ENCODE data around the gene CCDC86. TPM values are rescaled to one million over a fixed set of nuclear protein-coding genes. Genes with fewer than 3 reads are reported as not detected.

CCDC86 gene
- polyA plus RNA-seq (2013, experiment 1 of 2) = 62.1 TPM
- polyA plus RNA-seq (2013, experiment 2 of 2) = 52.6 TPM

DNA sequence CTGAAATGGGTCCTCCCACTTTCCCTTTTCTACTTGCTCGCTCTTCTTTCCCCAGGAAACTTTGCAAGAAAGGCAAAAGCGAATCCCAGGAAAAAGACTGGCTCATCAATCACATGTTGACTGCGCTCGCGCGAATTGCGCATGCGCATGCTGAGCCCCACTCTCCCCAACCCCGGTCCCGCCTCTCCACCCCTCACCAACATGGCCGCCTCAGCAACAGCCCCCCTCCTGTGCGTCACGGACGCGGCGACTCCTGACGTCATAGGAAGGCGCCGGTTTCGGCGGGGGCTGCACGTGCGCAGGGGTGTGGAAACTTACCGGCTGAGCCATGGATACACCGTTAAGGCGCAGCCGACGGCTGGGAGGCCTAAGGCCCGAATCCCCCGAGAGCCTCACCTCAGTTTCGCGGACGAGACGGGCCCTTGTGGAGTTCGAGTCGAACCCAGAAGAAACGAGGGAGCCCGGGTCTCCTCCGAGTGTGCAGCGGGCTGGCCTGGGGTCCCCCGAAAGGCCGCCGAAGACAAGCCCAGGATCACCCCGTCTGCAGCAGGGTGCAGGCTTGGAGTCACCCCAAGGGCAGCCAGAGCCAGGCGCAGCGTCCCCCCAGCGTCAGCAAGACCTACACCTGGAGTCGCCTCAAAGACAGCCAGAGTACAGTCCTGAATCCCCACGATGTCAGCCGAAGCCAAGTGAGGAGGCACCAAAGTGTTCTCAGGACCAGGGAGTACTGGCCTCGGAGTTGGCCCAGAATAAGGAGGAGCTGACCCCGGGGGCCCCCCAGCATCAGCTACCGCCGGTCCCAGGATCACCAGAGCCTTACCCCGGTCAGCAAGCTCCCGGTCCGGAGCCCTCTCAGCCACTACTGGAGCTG lies at the start of gene CCDC86:
Gene CCDC86 (plus strand): TSS at position 317 of the 871 bp plus-strand sequence. CDS start 12 bp downstream, at position 329.
- Histone ChIP-seq H3K4me1 (ENCODE audit: insufficient read depth, low read length) (peaks cover 16% of the 10 kb centered on the region; the same call in 1 of the 2 replicates), H3K36me3 (ENCODE audit: insufficient read depth, low read length) (peaks cover 13% of the 10 kb centered on the region), H3K4me3 (ENCODE audit: low read length) (peak within 1 kb of the TSS; percentile 82), H3K27ac (ENCODE audit: low read depth, low read length) (peak within 1 kb of the TSS; percentile 57; the same call in 1 of the 2 replicates), H3K27me3 (ENCODE audit: insufficient read depth, low read length) (no peaks in the 10 kb centered on the region), H3K9ac (ENCODE audit: low read depth, low read length) (peak within 1 kb of the TSS; percentile 88), H3K9me3 (ENCODE audit: insufficient read depth, low read depth, low read length) (no peaks in the 10 kb centered on the region)
- under 1% methylated on average over 57 of the region's 57 CpGs for WGBS

DNA sequence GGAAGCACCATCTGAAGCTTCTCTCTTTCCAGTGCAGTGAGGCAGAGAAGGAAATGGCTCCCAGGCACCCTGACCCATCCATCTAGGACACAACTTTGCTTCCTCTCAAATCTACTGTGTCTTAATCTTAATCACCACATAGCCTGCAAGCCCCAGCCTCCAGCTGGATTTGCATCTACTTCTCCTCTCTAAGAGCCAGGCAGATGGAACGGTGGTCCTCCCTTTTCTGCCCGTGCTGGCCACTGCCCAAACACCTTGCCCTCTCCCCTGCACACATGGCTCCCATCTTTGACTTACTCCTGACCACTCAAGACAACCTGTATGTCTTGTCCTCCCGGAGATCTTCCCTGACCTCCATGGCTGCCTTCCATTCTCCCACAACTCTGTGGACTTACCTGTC lies 49.4 kb upstream of the CCDC86 start:
- Histone ChIP-seq H3K9ac (ENCODE audit: low read depth, low read length) (no peak overlapping the region), H3K27me3 (ENCODE audit: insufficient read depth, low read length) (no peaks in the 10 kb centered on the region), H3K4me1 (ENCODE audit: insufficient read depth, low read length) (no peaks in the 10 kb centered on the region), H3K9me3 (ENCODE audit: insufficient read depth, low read depth, low read length) (peaks cover 20% of the 10 kb centered on the region), H3K27ac (ENCODE audit: low read depth, low read length) (no peak overlapping the region), H3K4me3 (ENCODE audit: low read length) (no peak overlapping the region), H3K36me3 (ENCODE audit: insufficient read depth, low read length) (no peaks in the 10 kb centered on the region)
- 85% methylated on average over 3 of the region's 3 CpGs for WGBS

- Histone ChIP-seq H3K9ac (ENCODE audit: low read depth, low read length) (no peak overlapping the region), H3K27ac (ENCODE audit: low read depth, low read length) (no peak overlapping the region), H3K4me3 (ENCODE audit: low read length) (no peak overlapping the region), H3K9me3 (ENCODE audit: insufficient read depth, low read depth, low read length) (peaks cover 20% of the 10 kb centered on the region), H3K36me3 (ENCODE audit: insufficient read depth, low read length) (no peaks in the 10 kb centered on the region), H3K27me3 (ENCODE audit: insufficient read depth, low read length) (no peaks in the 10 kb centered on the region), H3K4me1 (ENCODE audit: insufficient read depth, low read length) (no peaks in the 10 kb centered on the region)
- 87% methylated on average over 6 of the region's 6 CpGs for WGBS
These were observed 46.6 kb upstream of the CCDC86 start for GRCh38 chr11:60795291-60795690.

- Histone ChIP-seq H3K4me3 (ENCODE audit: low read length) (no peak overlapping the region), H3K9me3 (ENCODE audit: insufficient read depth, low read depth, low read length) (peaks cover 5% of the 10 kb centered on the region), H3K36me3 (ENCODE audit: insufficient read depth, low read length) (no peaks in the 10 kb centered on the region), H3K4me1 (ENCODE audit: insufficient read depth, low read length) (no peaks in the 10 kb centered on the region), H3K27me3 (ENCODE audit: insufficient read depth, low read length) (0 out of 2 replicates have a peak, but pooled peaks cover 3% of the 10 kb centered on the region), H3K9ac (ENCODE audit: low read depth, low read length) (no peak overlapping the region), H3K27ac (ENCODE audit: low read depth, low read length) (no peak overlapping the region)
- WGBS = 86% methylated on average over 17 of the region's 17 CpGs
These were observed 43.9 kb upstream of the CCDC86 start for GRCh38 chr11:60797846-60798630.

DNA sequence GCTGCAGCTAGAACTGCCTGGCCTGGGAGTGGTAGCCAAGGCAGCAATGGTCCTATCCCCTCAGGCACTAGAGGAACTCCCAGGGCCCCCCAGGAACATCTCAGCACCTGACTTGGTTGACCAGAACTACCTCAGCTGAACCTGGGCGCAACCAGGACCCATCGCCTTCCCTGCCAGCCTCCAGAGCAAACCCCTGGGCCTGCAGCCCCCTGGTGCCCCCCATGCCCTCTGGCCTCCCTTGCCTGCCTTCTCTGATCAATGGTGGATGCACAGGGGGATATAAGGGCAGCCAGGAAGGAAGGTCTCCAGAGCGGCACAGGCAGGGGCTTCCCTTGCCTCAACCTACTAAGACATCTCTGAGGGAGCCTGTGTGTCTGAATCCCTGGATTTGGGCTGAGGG lies 43.3 kb upstream of the CCDC86 start:
- Histone ChIP-seq H3K4me1 (ENCODE audit: insufficient read depth, low read length) (no peaks in the 10 kb centered on the region), H3K27me3 (ENCODE audit: insufficient read depth, low read length) (0 out of 2 replicates have a peak, but pooled peaks cover 3% of the 10 kb centered on the region), H3K27ac (ENCODE audit: low read depth, low read length) (no peak overlapping the region), H3K36me3 (ENCODE audit: insufficient read depth, low read length) (no peaks in the 10 kb centered on the region), H3K9me3 (ENCODE audit: insufficient read depth, low read depth, low read length) (no peaks in the 10 kb centered on the region), H3K4me3 (ENCODE audit: low read length) (no peak overlapping the region), H3K9ac (ENCODE audit: low read depth, low read length) (no peak overlapping the region)
- 96% methylated on average over 3 of the region's 3 CpGs for WGBS

- H3K27me3 ChIP-seq (ENCODE audit: insufficient read depth, low read length) = 0 out of 2 replicates have a peak, but pooled peaks cover 3% of the 10 kb centered on the region
- H3K9me3 ChIP-seq (ENCODE audit: insufficient read depth, low read depth, low read length) = no peaks in the 10 kb centered on the region
These were observed 40.7 kb upstream of the CCDC86 start for GRCh38 chr11:60801194-60801593.

DNA sequence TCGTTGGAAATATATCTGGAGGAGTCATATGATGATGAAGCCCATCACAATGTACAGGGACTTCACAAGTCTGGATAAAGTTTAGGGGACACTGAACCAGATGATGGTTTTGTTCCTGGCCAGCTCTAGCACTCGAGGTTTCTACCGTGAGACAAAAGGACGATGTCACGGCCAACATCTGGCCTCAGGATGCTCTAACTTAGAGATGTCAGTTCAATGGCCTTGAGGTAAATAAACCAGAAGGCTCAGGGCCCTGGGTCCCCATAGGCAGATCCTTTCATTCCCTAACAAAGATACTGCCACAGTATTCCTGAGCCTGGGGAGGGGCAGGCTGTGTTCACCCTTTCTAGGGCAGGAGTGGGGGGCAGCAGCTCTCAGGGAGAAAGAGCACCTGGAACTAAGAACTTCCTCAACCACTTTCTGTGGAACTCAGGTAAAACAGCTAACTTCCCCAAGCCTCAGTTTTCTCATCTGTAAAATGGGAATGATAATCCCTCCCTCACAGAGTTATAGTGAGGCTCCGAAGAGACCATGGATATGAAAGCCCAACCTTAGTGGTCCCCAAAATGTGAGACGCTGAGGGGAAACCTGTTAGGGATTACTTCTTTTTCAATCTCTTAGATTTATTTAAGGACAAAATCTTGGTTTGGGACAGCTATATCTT lies 38.5 kb upstream of the CCDC86 start:
- Histone ChIP-seq H3K36me3 (ENCODE audit: insufficient read depth, low read length) (no peaks in the 10 kb centered on the region), H3K27ac (ENCODE audit: low read depth, low read length) (no peak overlapping the region), H3K9me3 (ENCODE audit: insufficient read depth, low read depth, low read length) (no peaks in the 10 kb centered on the region), H3K27me3 (ENCODE audit: insufficient read depth, low read length) (0 out of 2 replicates have a peak, but pooled peaks cover 3% of the 10 kb centered on the region), H3K4me1 (ENCODE audit: insufficient read depth, low read length) (no peaks in the 10 kb centered on the region), H3K9ac (ENCODE audit: low read depth, low read length) (no peak overlapping the region), H3K4me3 (ENCODE audit: low read length) (no peak overlapping the region)
- 82% methylated on average over 7 of the region's 7 CpGs for WGBS

More at GRCh38 chr11:60801194-60801593, 40.7 kb upstream of the CCDC86 start:
- H3K9ac ChIP-seq (ENCODE audit: low read depth, low read length) = no peak overlapping the region
- H3K4me3 ChIP-seq (ENCODE audit: low read length) = no peak overlapping the region
- no peaks in the 10 kb centered on the region for H3K36me3 ChIP-seq (ENCODE audit: insufficient read depth, low read length)
- H3K4me1 ChIP-seq (ENCODE audit: insufficient read depth, low read length) = no peaks in the 10 kb centered on the region
- WGBS = 92% methylated on average over 10 of the region's 10 CpGs
- no peak overlapping the region for H3K27ac ChIP-seq (ENCODE audit: low read depth, low read length)

DNA sequence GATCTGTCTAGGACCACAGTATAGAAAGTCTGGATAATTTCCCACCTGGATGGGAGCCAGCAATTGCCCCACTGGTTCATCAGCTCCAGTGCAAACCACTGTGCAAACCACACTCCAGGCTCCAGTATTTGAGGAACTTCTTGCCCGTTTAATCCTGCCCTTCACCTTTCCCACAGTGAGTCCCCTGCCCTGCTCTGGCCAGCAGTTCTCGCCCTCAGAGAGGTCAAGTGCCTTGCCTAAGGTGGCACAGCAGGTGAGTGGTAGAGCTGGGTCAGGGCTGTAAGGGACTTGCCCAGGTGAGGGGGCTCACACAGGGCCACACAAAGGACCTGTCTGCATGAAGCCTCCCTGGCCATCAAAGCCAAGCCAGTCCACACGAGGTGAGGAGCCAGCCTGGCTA lies 32.7 kb upstream of the CCDC86 start:
- Histone ChIP-seq H3K36me3 (ENCODE audit: insufficient read depth, low read length) (no peaks in the 10 kb centered on the region), H3K9ac (ENCODE audit: low read depth, low read length) (no peak overlapping the region), H3K27ac (ENCODE audit: low read depth, low read length) (no peak overlapping the region), H3K9me3 (ENCODE audit: insufficient read depth, low read depth, low read length) (no peaks in the 10 kb centered on the region), H3K4me3 (ENCODE audit: low read length) (no peak overlapping the region), H3K27me3 (ENCODE audit: insufficient read depth, low read length) (no peaks in the 10 kb centered on the region; the same call in 1 of the 2 replicates), H3K4me1 (ENCODE audit: insufficient read depth, low read length) (no peaks in the 10 kb centered on the region)
- 82% methylated on average over 3 of the region's 3 CpGs for WGBS

DNA sequence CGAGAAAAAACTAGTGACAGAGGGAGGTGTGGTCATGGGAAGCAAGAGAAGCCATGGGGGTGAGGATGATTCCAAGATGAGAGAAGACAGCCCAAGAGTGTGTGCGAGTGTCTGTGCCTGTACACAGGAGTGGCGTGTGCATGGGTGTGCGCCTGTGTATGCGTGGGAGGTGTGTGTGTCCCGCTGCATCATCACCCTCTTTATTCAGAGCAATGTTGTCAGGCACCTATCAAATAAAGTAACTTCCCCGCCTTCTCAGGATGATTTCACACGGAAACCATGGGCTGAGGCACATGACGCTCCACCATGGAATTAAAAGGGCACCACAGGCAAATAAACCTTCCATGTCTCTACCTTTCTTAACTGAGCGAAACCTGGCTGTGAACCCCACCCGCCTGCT lies 32.2 kb upstream of the CCDC86 start:
- Histone ChIP-seq H3K4me3 (ENCODE audit: low read length) (no peak overlapping the region), H3K27me3 (ENCODE audit: insufficient read depth, low read length) (no peaks in the 10 kb centered on the region; the same call in 1 of the 2 replicates)

DNA sequence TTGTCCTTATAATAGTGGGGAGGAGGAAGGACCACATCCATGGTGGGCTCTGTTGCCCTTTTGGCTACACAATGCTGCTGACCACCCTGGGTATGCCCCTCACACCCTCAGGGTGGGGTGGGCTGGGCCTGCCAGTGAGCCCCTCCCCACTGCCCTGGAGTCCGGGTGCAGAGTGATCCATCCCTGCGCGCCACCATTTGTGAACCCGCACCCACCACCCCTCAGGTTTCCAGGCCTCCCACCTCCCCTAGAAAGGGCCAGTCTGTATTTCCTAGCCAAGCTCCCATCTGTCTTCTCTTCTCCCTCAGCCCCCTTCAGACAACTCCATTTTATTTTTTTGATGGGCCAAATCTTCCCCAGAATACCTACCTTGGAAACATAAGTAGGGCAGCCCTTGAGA lies 31.8 kb upstream of the CCDC86 start:
- no peaks in the 10 kb centered on the region; the same call in 1 of the 2 replicates for H3K27me3 ChIP-seq (ENCODE audit: insufficient read depth, low read length)
- no peak overlapping the region for H3K27ac ChIP-seq (ENCODE audit: low read depth, low read length)
- H3K4me1 ChIP-seq (ENCODE audit: insufficient read depth, low read length) = no peaks in the 10 kb centered on the region
- no peak overlapping the region for H3K9ac ChIP-seq (ENCODE audit: low read depth, low read length)
- 97% methylated on average over 4 of the region's 4 CpGs for WGBS
- H3K36me3 ChIP-seq (ENCODE audit: insufficient read depth, low read length) = no peaks in the 10 kb centered on the region
- no peaks in the 10 kb centered on the region for H3K9me3 ChIP-seq (ENCODE audit: insufficient read depth, low read depth, low read length)
- H3K4me3 ChIP-seq (ENCODE audit: low read length) = no peak overlapping the region

More for the DNA sequence above, 32.2 kb upstream of the CCDC86 start:
- Histone ChIP-seq H3K27ac (ENCODE audit: low read depth, low read length) (no peak overlapping the region), H3K9ac (ENCODE audit: low read depth, low read length) (no peak overlapping the region), H3K36me3 (ENCODE audit: insufficient read depth, low read length) (no peaks in the 10 kb centered on the region), H3K4me1 (ENCODE audit: insufficient read depth, low read length) (no peaks in the 10 kb centered on the region), H3K9me3 (ENCODE audit: insufficient read depth, low read depth, low read length) (no peaks in the 10 kb centered on the region)
- WGBS = 95% methylated on average over 11 of the region's 11 CpGs

Measured in HUES64 (cell line).